Activated CD4-positive, alpha-beta T cell treated with anti-CD3 and anti-CD28 coated beads, Interleukin-2, amount 10 ng/mL, durations not matched to agents 24 days and 14 days (primary cell): ENCODE measurements around the gene LHFPL6. TPM values are rescaled to one million over a fixed set of nuclear protein-coding genes. Genes with fewer than 3 reads are reported as not detected.

ENCODE experiments used
- DNase-seq: peaks from one replicate; pipeline ENCODE4 v3.0.0; 2022
- H3K27ac Mint-ChIP-seq: one replicate; pipeline ENCODE4 v1.8.0; 2022; ENCODE audit warnings: mild to moderate bottlenecking, mixed read lengths
- H3K27me3 Mint-ChIP-seq: one replicate; pipeline ENCODE4 v1.8.0; 2022; ENCODE audit warnings: mixed read lengths
- H3K36me3 Mint-ChIP-seq: one replicate; pipeline ENCODE4 v1.8.0; 2022; ENCODE audit warnings: low read depth, mild to moderate bottlenecking, mixed read lengths
- H3K4me1 Mint-ChIP-seq: one replicate; pipeline ENCODE4 v1.8.0; 2021; ENCODE audit warnings: mixed read lengths
- H3K4me3 Mint-ChIP-seq: one replicate; pipeline ENCODE4 v1.8.0; 2022; ENCODE audit warnings: mild to moderate bottlenecking, moderate library complexity, mixed read lengths
- H3K9me3 Mint-ChIP-seq: one replicate; pipeline ENCODE4 v1.8.0; 2021; ENCODE audit warnings: mixed read lengths
- intact Hi-C: fragments of 100-400 bp; cut with micrococcal nuclease; formaldehyde crosslinking; loops from one replicate; pipeline ENCODE4 v1.15.1; 2023
- total RNA-seq: library from RNA; stranded (reverse); gene quantifications from 2 replicates; pipeline ENCODE4 v1.2.3, GENCODE V29; 2022

LHFPL6 gene
- total RNA-seq, 1 donor from 2014 or later = 4.8 TPM

DNA sequence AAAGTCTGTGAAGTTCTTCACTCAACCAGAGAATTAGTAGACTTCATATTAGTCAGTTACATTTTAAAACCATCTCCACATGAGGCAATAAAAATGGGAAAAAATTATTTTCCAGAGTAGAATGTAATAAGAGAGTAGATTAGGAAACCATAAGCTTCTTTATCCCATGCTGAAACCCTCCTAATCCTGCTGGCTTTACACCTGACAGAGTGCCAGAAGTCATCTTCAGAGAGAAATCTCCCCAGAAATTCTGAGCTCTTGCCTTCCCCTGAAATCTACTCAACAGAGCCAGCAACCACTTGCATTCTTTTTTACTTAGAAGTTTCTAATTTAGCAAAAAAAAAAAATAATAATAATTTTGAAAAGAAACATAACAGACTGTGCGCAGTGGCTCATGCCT, 284.8 kb downstream of the LHFPL6 start:
- Mint-ChIP-seq H3K4me3 (no peak overlapping the region), H3K9me3 (no peaks in the 10 kb centered on the region), H3K4me1 (no peaks in the 10 kb centered on the region), H3K27me3 (peaks cover 2% of the 10 kb centered on the region), H3K36me3 (no peaks in the 10 kb centered on the region), H3K27ac (no peak overlapping the region)
- DNase-seq = no peak
- intact Hi-C loops = no loop called here

DNA sequence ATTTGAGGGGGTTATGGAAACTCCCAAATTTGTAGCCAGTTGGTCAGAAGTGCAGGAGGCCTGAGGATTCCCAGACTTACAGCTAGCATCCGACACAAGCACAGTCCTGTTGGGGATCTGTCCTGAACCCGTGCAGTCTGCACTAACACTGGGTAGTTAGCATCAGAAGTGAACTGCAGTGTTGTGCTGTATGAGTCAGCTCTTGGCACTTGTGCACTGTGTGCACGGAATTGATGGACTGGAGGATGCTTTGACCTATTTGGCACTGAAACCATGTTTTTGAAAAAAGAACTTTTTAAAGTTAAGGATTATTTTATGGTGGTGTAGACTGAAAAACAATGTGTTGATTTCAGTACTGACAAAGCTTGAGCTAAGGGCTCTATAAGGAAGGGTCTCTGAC, 285.7 kb downstream of the LHFPL6 start:
- Mint-ChIP-seq H3K27ac (no peak overlapping the region), H3K36me3 (no peaks in the 10 kb centered on the region), H3K27me3 (no peaks in the 10 kb centered on the region), H3K4me3 (no peak overlapping the region), H3K4me1 (no peaks in the 10 kb centered on the region), H3K9me3 (no peaks in the 10 kb centered on the region)
- intact Hi-C loops = no loop called here
- DNase-seq = no peak

DNA sequence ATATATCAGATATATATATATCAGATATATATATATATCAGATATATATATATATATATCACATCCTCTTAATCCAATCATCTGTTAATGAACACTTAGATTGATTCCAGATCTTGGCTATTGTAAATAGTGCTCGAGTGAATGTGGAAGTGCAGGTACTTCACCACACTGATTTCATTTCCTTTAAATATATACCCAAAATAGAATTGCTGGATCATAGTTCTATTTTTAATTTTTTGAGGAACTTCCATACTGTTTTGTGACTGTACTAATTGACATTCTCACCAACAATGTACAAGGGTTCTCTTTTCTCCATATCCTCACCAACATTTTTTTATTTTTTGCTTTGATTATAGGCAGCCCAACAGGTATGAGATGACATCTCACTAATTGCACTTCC, 287.2 kb downstream of the LHFPL6 start:
- no peaks in the 10 kb centered on the region for H3K27me3 Mint-ChIP-seq
- no peaks in the 10 kb centered on the region for H3K9me3 Mint-ChIP-seq
- H3K27ac Mint-ChIP-seq = no peak overlapping the region
- intact Hi-C loops = no loop called here
- H3K4me3 Mint-ChIP-seq = no peak overlapping the region
- H3K36me3 Mint-ChIP-seq = no peaks in the 10 kb centered on the region
- DNase-seq = no peak
- no peaks in the 10 kb centered on the region for H3K4me1 Mint-ChIP-seq

DNA sequence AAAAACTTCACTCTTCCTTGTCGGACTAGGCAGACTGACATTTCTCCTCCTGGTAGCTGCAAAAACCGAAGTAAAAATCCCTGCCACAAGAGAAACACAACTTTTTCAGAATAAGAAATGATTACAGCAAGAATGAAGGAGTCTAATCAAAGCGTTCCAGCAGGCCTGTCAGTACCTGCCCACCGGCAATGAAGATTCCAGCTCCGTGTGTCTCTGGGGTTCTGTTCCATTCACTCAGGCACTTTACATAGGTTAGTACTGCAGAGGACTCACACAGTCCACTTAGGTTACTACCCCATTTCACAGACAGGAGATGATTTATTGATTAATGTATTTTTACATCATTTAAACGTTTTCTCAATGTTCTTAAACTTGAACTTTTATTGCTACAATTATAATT, 289.3 kb downstream of the LHFPL6 start:
- intact Hi-C loops = no loop called here
- Mint-ChIP-seq H3K27me3 (no peaks in the 10 kb centered on the region), H3K36me3 (no peaks in the 10 kb centered on the region), H3K27ac (no peak overlapping the region), H3K4me1 (no peaks in the 10 kb centered on the region), H3K9me3 (no peaks in the 10 kb centered on the region), H3K4me3 (no peak overlapping the region)
- DNase-seq = no peak

DNA sequence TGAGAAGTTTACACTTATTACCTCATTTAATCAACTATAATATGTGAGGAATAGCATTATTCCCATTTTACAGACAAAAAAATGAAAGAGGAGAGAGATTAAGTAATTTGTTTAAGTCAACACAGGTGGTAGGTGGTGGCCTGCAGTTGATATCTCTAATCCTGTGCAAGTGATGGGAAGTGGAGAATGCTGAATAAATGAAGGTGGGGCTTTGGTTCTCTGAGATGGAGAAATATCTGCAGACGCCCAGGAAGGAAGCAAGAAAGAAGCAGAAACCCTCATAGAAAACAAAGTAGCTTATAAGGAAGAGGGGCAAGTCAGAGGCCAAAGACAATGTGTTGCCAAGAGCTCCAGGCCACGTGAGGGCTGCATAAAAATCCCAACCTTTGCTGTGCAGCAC, 290.4 kb downstream of the LHFPL6 start:
- H3K4me1 Mint-ChIP-seq = no peaks in the 10 kb centered on the region
- no peaks in the 10 kb centered on the region for H3K9me3 Mint-ChIP-seq
- intact Hi-C loops = no loop called here
- no peak for DNase-seq
- no peak overlapping the region for H3K27ac Mint-ChIP-seq
- no peaks in the 10 kb centered on the region for H3K27me3 Mint-ChIP-seq
- H3K4me3 Mint-ChIP-seq = no peak overlapping the region
- no peaks in the 10 kb centered on the region for H3K36me3 Mint-ChIP-seq

DNA sequence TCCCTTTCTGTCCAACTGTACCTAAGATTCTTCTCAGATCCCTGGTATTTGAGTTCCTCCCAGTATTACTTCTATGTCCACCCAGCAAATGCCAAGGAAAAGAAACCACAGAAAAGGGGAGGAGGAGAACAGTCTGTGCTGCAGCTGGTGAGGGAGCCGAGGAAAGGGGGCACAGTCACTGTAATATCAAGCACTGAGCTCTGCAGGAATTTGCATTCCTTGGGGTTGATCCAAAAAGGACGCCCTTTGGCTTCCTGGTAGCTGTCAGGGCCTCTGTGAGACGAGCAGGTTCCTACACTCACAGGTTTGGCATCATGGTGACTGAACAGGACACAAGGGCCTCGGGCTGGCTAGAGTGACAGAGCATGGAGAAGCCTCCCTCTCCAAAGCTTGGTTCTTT, 291.4 kb downstream of the LHFPL6 start:
- H3K36me3 Mint-ChIP-seq = no peaks in the 10 kb centered on the region
- no peak overlapping the region for H3K27ac Mint-ChIP-seq
- DNase-seq = no peak
- H3K9me3 Mint-ChIP-seq = no peaks in the 10 kb centered on the region
- no peak overlapping the region for H3K4me3 Mint-ChIP-seq
- no peaks in the 10 kb centered on the region for H3K27me3 Mint-ChIP-seq
- intact Hi-C loops = no loop called here
- no peaks in the 10 kb centered on the region for H3K4me1 Mint-ChIP-seq

DNA sequence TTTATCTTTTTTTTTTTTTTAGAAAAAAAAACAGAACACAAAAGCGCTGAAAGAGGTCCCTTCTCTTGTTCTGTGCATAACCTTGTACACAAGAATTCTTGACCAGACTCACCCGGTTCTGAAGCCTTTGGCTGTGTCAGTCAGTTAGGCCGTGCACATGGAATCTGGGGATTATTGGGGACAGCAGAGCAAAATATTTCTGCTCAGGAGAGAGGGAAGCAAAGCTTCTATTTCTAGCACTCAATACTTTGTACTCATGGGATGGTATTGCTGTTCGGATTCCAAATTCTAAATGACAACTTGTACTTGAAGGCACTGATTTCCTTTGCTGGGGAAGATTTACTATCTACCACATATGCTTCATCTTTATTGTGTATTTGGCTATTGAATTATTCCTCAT, 292.0 kb downstream of the LHFPL6 start:
- H3K27ac Mint-ChIP-seq = no peak overlapping the region
- H3K9me3 Mint-ChIP-seq = no peaks in the 10 kb centered on the region
- intact Hi-C loops = no loop called here
- no peak for DNase-seq
- no peaks in the 10 kb centered on the region for H3K27me3 Mint-ChIP-seq
- no peaks in the 10 kb centered on the region for H3K36me3 Mint-ChIP-seq
- H3K4me1 Mint-ChIP-seq = no peaks in the 10 kb centered on the region
- no peak overlapping the region for H3K4me3 Mint-ChIP-seq

DNA sequence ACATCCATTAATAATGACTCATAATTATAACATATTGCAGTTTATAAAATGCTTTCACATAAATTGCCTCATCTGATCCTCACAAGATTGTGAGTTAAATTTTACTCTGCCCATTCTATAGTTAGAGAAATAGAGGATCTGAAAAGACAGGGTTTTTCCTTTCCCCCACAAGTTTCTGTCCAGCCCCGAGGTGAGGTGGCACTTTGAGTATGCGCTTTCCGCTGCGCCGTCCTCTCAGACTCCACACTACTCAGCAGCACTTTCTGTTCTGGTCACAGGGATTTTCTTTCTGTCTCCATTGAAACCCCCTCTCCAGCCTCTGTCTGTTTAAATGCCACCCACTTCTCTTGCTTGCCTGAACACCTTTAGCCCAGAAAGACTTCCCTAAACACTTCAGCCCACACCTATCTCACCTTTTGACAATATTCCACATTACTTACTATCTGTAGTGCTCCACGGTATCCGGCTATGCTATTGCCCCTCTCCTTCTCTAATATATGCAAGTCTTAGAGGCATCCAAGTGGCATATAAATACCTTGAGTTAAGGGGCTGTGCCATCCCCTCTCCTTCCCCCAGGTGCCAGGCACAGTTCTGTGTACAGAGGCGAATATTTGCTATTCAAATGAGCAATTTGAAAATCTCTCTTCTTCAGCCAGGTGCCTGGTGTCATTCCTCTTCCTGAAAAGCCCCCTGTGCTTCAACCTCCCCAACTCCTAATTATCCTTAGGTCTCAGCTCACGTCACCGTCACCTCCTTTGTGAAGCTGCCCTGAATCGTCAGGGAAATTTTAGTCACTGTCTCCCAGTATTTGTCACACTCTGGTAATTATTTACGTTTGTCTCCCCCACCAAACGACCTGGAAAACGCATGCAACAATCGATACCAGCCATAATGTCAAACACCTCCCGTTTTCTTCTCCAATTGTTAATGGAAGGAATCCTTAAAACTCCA, 296.1 kb downstream of the LHFPL6 start:
- no peaks in the 10 kb centered on the region for H3K36me3 Mint-ChIP-seq
- no peaks in the 10 kb centered on the region for H3K4me1 Mint-ChIP-seq
- intact Hi-C loops = no loop called here
- H3K27me3 Mint-ChIP-seq = peaks cover 2% of the 10 kb centered on the region
- H3K9me3 Mint-ChIP-seq = no peaks in the 10 kb centered on the region
- H3K27ac Mint-ChIP-seq = no peak overlapping the region
- no peak for DNase-seq
- no peak overlapping the region for H3K4me3 Mint-ChIP-seq

DNA sequence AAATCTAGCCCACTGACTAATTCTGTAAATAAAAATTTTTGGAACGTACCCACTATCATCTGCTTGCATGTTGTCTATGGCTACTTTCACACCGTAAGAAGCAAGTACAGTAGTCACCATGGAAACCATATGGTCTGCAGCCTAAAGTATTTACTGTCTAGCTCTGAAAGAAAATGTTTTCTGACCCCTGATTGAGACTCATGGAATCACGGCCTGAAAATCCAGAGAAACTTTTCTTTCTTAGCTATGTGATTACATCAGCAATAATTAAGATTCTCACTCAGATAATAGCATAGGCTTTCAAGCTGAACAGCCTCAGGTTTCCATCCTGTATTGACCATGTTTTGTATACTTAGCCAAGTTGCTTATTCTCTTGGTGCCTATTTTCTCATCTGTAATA, 300.2 kb downstream of the LHFPL6 start:
- Mint-ChIP-seq H3K27me3 (peaks cover 2% of the 10 kb centered on the region), H3K36me3 (no peaks in the 10 kb centered on the region), H3K9me3 (no peaks in the 10 kb centered on the region), H3K27ac (no peak overlapping the region), H3K4me1 (no peaks in the 10 kb centered on the region), H3K4me3 (no peak overlapping the region)
- intact Hi-C loops = no loop called here
- no peak for DNase-seq

DNA sequence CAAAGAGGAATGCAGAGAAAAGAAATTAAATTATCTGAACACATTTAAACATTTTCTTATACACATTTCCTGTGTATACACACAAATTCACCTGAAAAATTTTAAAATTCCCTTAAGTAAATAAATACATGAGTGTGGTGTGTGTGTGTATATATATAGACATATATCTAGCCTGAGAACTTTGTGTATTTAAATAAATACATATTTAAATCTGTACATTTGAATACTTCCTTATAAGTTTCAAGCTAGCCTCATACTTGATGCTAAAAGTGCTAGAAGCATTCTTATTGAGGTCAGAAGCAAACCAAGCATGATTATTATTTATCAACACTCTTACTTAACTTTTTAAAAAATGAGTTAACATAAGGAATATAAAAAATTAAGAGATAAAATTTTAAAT, 304.0 kb downstream of the LHFPL6 start:
- Mint-ChIP-seq H3K27me3 (no peaks in the 10 kb centered on the region), H3K36me3 (no peaks in the 10 kb centered on the region), H3K4me1 (no peaks in the 10 kb centered on the region), H3K9me3 (peaks cover 11% of the 10 kb centered on the region), H3K27ac (no peak overlapping the region), H3K4me3 (no peak overlapping the region)
- intact Hi-C loops = no loop called here
- no peak for DNase-seq

DNA sequence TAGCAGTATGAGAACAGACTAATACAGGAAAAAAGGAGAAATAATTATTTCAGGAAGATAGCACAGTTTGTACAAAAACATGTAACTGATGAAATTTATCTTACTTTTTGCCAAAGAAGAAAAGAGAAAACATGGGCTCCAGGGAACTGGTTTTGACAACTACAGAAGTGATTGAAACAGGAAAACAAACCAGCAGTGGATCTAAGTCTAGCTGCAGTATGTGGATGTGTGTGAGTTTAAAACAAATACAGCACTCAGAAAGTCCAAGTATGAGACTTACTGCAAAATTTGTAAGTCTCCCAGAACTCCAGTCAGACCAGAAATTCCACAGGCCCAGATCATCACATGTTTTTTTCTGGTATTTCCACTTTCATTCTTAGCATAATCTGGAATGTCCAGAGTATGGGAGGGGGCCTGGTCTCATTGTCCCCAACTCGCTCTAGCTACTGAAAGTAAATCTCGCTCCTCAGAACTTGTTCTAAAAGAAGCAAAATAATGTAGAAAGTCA, 305.3 kb downstream of the LHFPL6 start:
- Mint-ChIP-seq H3K27ac (no peak overlapping the region), H3K36me3 (no peaks in the 10 kb centered on the region), H3K4me3 (no peak overlapping the region), H3K9me3 (peaks cover 11% of the 10 kb centered on the region), H3K27me3 (no peaks in the 10 kb centered on the region), H3K4me1 (no peaks in the 10 kb centered on the region)
- intact Hi-C loops = no loop called here
- no peak for DNase-seq

DNA sequence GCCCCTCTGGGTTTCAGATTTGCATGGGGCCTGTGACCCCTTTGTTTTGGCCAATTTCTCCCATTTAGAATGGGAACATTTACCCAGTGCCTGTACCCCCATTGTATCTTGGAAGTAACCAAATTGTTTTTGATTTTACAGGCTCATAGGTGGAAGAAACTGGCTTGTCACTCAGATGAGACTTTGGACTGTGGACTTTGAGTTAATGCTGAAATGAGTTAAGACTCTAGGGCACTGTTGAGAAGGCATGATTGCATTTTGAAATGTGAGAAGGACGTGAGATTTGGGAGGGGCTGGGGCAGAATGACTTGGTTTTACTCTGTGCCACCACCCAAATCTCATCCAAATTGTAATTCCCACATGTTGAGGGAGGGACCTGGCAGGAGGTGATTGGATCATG, 306.0 kb downstream of the LHFPL6 start:
- peaks cover 11% of the 10 kb centered on the region for H3K9me3 Mint-ChIP-seq
- no peaks in the 10 kb centered on the region for H3K27me3 Mint-ChIP-seq
- intact Hi-C loops = no loop called here
- no peak for DNase-seq
- no peak overlapping the region for H3K4me3 Mint-ChIP-seq
- H3K4me1 Mint-ChIP-seq = no peaks in the 10 kb centered on the region
- H3K27ac Mint-ChIP-seq = no peak overlapping the region
- no peaks in the 10 kb centered on the region for H3K36me3 Mint-ChIP-seq

DNA sequence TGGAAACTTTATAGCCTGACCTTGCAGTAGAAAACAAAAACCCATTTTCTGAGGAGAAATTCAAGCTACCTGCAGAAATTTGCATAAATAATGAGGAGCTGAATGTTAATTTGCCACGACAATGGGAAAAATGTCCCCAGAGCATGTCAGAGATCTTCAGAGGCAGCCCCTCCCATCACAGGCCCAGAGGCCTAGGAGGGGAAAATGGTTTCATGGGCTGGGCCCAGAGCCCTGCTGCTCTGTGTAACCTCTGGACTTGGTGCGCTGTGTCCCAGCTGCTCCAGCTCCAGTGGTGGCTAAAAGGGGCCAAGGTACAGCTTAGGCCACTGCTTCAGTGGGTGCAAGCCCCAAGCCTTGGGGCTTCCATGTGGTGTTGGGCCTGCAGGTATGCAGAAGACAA, 306.8 kb downstream of the LHFPL6 start:
- Mint-ChIP-seq H3K9me3 (peaks cover 11% of the 10 kb centered on the region), H3K27ac (no peak overlapping the region), H3K36me3 (no peaks in the 10 kb centered on the region), H3K4me1 (no peaks in the 10 kb centered on the region), H3K27me3 (no peaks in the 10 kb centered on the region), H3K4me3 (no peak overlapping the region)
- intact Hi-C loops = no loop called here
- no peak for DNase-seq
